ENCODE data around the gene ICAM1. TPM values are rescaled to one million over a fixed set of nuclear protein-coding genes. Genes with fewer than 3 reads are reported as not detected.

Gene ICAM1
- total and polyA plus RNA-seq, 2 of the 8 experiments (the other 6 are each of a cell fraction or from before 2014, with no cell fraction given) = 4.0 to 9.4 TPM

- no peak overlapping the region for H4K5ac ChIP-seq (ENCODE audit: insufficient read length, low read depth, low read length)
Observed at GRCh38 chr19:10274589-10274988, 3.7 kb downstream of the ICAM1 start.

More at GRCh38 chr19:10274589-10274988, 3.7 kb downstream of the ICAM1 start:
- no peak overlapping the region for H3K23ac ChIP-seq (ENCODE audit: insufficient read length)
- H3K14ac ChIP-seq (ENCODE audit: insufficient read length) = no peak overlapping the region
- H3K79me2 ChIP-seq (ENCODE audit: control insufficient read depth in 1 of 2, insufficient read depth in 2 of 2, low read length in 2 of 2) = no peaks in the 10 kb centered on the region
- no peak overlapping the region for H3K4ac ChIP-seq (replicated peaks; ENCODE audit: insufficient read length, low read depth, low read length)
- no peaks in the 10 kb centered on the region for H3K36me3 ChIP-seq (ENCODE audit: control insufficient read depth in 2 of 4, insufficient read depth in 4 of 4, low read length in 3 of 4)
- H2AFZ ChIP-seq (ENCODE audit: low read length) = no peak overlapping the region
- H4K91ac ChIP-seq (replicated peaks; ENCODE audit: insufficient read length, low read length) = no peak overlapping the region
- peaks cover 0 to 8% (median 5%) of the 10 kb centered on the region in 4 experiments; a peak in 5 of 7 replicates for H3K4me1 ChIP-seq (replicated peaks in 1 of 4; ENCODE audit: control insufficient read depth in 3 of 4, insufficient read depth in 4 of 4, low read length in 3 of 4)
- no peak overlapping the region for H3K4me3 ChIP-seq (ENCODE audit: extremely low read depth in 1 of 4, insufficient read depth in 2 of 4, low read depth in 3 of 4, low read length in 4 of 4)
- H4K8ac ChIP-seq (ENCODE audit: extremely low read depth, insufficient read depth, low read length) = no peak overlapping the region
- no peak overlapping the region for H3K56ac ChIP-seq (replicated peaks; ENCODE audit: insufficient read length, low read depth, low read length)
- no peaks in the 10 kb centered on the region for H4K20me1 ChIP-seq (replicated peaks in 1 of 2; ENCODE audit: control insufficient read depth in 1 of 2, insufficient read depth in 2 of 2, low read length in 2 of 2)
- DNase-seq (ENCODE audit: low read depth in 1 of 2, low spot score in 2 of 2) (no peak), FAIRE-seq (no peak)
- no peak overlapping the region for H2BK20ac ChIP-seq (ENCODE audit: low read length)
- peaks cover 11% of the 10 kb centered on the region; the same call in 1 of the 2 replicates for H3K23me2 ChIP-seq (ENCODE audit: low read depth, low read length)
- ChIA-PET POLR2A (ENCODE audit: partially characterized antibody) (interaction anchor here (0.8 kb wide), 1 partner anchor 140 kb away, joined by 3 read pairs; no protein-coding TSS in a partner anchor), CTCF (ENCODE audit: partially characterized antibody) (interaction anchor here (0.7 to 1.8 kb wide), 8 partner anchors 8 to 1696 kb away, joined by 3 to 9 read pairs (median 4); partner anchors contain the start of genes ICAM4, ICAM5 and RAVER1)
- H2BK15ac ChIP-seq (ENCODE audit: low read length) = no peak overlapping the region
- H3K27ac ChIP-seq (ENCODE audit: low read depth, low read length) = no peak overlapping the region
- TF ChIP-seq RBBP5 (IDR thresholded peaks at IDR 0.05; ENCODE audit: borderline replicate concordance, low read depth, low read length) (no peak), FOSL1 (IDR thresholded peaks at IDR 0.05; ENCODE audit: insufficient read depth, low read depth, low read length) (no peak), TEAD4 (IDR thresholded peaks at IDR 0.05; ENCODE audit: low read depth, low read length) (no peak), CBX8 (IDR thresholded peaks at IDR 0.05; ENCODE audit: borderline replicate concordance, low read depth, low read length) (no peak), SP2 (IDR thresholded peaks at IDR 0.05; ENCODE audit: low read length) (no peak), POU5F1 (IDR thresholded peaks at IDR 0.05; ENCODE audit: low read depth, low read length) (no peak), CBX5 (IDR thresholded peaks at IDR 0.05; ENCODE audit: low read depth, low read length) (no peak), SUZ12 (IDR thresholded peaks at IDR 0.05; ENCODE audit: low read length) (no peak), ATF3 (IDR thresholded peaks at IDR 0.05; ENCODE audit: insufficient read depth, low read depth, low read length) (no peak)
- H3K9ac ChIP-seq (replicated peaks in 1 of 4; ENCODE audit: extremely low read depth in 1 of 4, low read depth in 3 of 4, low read length in 3 of 4) = no peak overlapping the region
- no peak overlapping the region for H3K18ac ChIP-seq (ENCODE audit: extremely low read depth, low read length)
- no peak overlapping the region for H2BK12ac ChIP-seq (ENCODE audit: low read depth, low read length)
- H3K9me3 ChIP-seq (ENCODE audit: insufficient read depth in 2 of 2, low read depth in 1 of 2, low read length in 1 of 2) = no peaks in the 10 kb centered on the region
- no peak overlapping the region for H2BK120ac ChIP-seq (replicated peaks; ENCODE audit: low read depth, low read length)
- peaks cover 9 to 24% (median 21%) of the 10 kb centered on the region in 4 experiments for H3K27me3 ChIP-seq (replicated peaks in 1 of 4; ENCODE audit: control insufficient read depth in 3 of 4, extremely low read depth in 1 of 4, insufficient read depth in 3 of 4, low read length in 3 of 4)
- H3K4me2 ChIP-seq (ENCODE audit: insufficient read depth in 1 of 2, low read depth in 2 of 2, low read length in 2 of 2) = no peak overlapping the region
- H3K79me1 ChIP-seq (ENCODE audit: low read depth, low read length) = no peaks in the 10 kb centered on the region
- 83% methylated on average over 10 of the region's 10 CpGs; no CpG with 5 or more reads in 1 of the 2 experiments for WGBS, 2 experiments (ENCODE audit: extremely low coverage in 1 of 2, insufficient coverage in 1 of 2, insufficient read length in 1 of 2, insufficient replicate concordance in 2 of 2, low coverage in 1 of 2, low lambda C conversion rate in 2 of 2, missing lambda C conversion rate in 1 of 2)
- no peak overlapping the region for H2AK5ac ChIP-seq (ENCODE audit: low read depth, low read length)
- no peak overlapping the region for H2BK5ac ChIP-seq (ENCODE audit: low read depth, low read length)

All from H1 (cell line).